HG03108 (cell line): Measurements from ENCODE around the gene ARIH2.
"Not testable (repeated sequence)": the region's sequence is repeated elsewhere in the genome, so short reads cannot be mapped to it uniquely, and the experiment has no call there.

ENCODE experiments used
- ATAC-seq: cut with Tn5 transposase; IDR thresholded peaks from one replicate; pipeline ENCODE4 v1.9.1; 2021; ENCODE audit warnings: moderate library complexity; ENCODE audit not compliant: unreplicated experiment

Gene ARIH2

DNA sequence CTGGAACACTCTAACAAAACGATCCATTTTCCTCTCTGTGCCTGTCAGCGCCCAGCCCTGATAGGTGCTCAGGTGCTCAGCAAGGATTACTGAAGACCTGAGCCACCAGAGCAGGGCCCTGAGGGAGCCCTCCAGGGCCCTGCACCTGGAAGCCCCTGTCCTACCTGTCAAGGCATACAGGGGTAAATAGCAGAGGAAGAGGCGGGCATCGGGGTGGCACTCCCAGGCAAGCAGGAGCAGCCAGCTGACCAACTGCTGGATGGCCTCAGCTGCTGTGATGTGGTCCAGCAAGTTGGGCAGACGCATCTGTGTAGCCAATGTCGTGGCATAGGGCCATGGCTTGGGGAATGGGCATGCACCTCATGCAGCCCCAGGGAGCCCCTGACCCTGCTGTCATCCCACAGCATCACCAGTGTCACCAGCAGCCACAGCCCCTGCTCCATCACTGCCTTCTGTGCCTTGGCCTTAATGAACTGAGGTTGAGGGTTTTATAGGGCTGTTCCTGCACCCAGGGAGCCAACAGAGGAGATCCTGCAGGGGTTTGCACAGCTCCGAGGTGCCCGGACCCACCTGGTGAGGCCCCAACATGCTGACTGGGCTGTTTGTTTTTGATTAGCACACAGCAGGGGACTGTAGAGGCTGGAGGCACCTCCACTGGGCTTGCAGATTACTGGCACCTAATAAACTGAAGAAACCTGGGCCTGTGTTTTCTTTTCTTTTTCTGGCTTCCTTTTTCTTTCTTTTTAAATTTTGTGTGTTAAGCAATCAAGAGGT lies 80.6 kb downstream of the ARIH2 start:
- no peak for ATAC-seq

DNA sequence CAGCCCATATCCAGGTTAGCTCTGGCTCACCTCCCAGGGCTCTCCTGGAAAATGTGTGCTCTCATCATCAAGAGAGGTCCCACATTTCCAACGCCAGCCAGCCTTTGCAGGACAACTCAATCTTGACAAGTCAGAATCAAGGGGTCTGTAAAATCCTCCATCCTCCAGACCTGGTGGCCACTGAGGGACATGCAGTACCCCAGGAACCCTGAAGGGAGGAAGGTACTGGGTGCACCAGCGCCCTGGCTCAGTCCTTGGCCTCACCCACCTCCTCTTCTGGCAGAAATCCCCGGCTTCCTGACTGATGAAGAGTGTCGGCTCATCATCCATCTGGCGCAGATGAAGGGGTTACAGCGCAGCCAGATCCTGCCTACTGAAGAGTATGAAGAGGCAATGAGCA lies 82.5 kb downstream of the ARIH2 start:
- ATAC-seq = no peak

DNA sequence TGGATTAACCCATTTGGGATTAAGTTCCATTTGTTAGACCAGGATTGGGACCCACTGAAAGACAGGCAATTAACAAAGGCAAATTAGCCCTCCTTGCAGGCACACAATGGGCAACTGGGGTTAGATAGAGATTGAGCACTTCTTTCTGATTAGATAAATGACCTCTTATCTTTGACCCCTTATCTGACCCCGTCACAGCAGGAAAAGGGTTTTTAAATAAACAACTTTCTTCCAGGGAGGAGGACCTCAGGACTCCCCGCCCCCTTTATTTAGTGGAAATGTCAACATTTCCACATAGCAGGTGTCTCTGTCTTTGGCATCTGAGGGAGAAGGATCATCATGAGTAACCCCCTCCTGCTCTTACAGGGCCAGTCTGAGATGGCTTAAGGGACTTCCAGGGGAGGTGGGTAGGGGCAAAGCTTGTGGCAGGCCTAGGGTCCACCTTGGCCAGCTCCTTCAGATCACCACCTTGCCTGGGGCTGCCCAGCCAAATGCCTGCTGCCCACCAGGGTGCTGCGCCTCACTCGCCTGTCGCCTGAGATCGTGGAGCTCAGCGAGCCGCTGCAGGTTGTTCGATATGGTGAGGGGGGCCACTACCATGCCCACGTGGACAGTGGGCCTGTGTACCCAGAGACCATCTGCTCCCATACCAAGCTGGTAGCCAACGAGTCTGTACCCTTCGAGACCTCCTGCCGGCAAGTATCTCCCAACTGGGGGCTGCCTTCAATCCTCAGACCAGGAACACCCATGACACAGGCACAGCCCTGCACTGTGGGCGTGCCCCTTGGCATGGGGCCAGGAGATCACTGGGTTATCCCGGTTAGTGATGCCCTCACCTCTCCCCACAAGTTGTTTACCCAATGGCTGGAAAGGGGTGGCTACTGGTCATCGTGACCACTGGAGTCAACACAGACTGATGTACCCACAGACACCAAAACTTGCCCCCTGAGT lies 86.0 kb downstream of the ARIH2 start:
- no peak for ATAC-seq

DNA sequence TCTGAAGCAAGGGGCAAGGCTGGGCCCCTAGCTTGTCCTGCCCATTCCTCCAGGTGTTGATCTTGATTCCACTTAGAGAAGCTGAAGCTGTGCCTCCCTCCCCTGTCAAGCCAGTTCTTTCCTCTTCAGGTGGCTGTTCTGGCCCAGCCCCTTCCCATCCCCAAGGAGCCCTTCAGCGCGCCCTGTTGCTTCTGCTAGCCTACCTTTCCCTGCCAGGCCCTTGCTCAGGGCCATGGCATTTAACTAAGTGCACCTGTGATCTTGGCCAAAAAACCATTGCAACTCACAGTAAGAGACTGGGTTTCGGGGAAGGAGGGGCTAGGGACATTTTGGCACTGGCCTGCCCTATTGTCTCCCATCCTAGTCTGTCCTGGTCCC lies 86.7 kb downstream of the ARIH2 start:
- ATAC-seq = no peak

DNA sequence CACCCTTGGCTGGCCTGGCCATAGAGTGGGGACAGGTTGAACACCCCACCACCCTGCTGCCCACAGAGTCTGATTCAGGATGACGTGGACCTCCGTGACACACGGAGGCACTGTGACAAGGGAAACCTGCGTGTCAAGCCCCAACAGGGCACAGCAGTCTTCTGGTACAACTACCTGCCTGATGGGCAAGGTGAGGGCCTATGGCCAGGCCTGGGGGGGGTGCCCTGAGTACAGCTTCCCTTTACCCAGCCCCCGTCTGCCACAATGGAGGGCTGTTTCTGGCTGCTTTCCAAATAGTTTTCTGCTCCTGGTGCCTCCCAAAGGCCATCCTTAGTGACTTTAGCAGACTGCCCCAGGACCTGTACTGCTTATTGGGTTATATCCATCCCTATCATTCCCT lies 87.4 kb downstream of the ARIH2 start:
- ATAC-seq = no peak

DNA sequence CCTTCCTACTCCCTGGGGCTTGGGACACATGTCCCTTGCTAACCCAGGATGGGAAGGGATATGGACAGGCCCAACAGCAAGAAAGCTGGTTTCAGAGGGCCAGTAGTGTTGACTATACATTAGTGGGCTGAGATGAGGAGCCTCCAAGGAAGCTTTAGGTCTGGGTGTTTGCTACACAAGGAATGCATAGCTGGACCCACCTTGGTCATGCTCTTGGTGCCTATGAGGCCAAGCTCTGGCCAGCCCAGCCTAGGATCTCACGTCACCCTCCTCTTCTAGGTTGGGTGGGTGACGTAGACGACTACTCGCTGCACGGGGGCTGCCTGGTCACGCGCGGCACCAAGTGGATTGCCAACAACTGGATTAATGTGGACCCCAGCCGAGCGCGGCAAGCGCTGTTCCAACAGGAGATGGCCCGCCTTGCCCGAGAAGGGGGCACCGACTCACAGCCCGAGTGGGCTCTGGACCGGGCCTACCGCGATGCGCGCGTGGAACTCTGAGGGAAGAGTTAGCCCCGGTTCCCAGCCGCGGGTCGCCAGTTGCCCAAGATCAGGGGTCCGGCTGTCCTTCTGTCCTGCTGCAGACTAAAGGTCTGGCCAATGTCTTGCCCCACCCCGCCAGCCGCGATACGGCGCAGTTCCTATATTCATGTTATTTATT lies 87.9 kb downstream of the ARIH2 start:
- ATAC-seq = no peak

DNA sequence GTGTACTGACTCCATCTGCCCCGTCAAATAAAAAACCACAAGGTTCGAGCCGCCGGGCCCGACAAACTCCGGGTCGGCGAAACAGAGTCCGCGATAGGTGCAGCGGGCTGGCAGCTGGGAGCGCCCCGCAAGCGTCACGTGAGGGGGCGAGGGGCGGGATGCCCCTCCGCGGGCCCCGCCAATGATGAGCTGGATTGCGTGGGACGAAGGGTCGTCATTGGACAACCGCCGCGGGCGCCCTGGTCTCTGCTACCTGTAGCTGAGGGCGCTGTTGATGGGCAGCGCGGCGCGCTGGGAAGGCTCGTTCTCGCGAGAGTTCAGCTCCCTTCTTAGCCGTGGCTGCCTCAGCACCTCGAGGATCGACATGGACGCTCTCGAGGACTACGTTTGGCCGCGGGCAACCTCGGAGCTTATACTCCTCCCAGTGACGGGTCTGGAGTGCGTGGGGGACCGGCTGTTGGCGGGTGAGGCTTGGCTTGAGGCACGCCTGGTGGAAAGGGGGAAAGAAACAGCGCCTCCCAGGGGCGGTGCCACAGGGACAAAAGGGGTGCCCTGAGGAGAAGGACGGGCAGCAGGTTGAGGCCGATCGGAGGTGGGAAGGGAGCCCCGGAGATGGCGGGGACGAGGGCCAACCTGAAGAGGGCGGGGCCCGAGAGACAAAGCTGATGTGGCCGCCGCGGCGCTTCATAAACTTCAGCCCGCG lies 88.6 kb downstream of the ARIH2 start, which contains the start of gene WDR6:
Gene WDR6 (plus strand): TSS at position 324 of the 703 bp plus-strand sequence. CDS start 41 bp downstream, at position 365.
- ATAC-seq = peak; percentile 88

DNA sequence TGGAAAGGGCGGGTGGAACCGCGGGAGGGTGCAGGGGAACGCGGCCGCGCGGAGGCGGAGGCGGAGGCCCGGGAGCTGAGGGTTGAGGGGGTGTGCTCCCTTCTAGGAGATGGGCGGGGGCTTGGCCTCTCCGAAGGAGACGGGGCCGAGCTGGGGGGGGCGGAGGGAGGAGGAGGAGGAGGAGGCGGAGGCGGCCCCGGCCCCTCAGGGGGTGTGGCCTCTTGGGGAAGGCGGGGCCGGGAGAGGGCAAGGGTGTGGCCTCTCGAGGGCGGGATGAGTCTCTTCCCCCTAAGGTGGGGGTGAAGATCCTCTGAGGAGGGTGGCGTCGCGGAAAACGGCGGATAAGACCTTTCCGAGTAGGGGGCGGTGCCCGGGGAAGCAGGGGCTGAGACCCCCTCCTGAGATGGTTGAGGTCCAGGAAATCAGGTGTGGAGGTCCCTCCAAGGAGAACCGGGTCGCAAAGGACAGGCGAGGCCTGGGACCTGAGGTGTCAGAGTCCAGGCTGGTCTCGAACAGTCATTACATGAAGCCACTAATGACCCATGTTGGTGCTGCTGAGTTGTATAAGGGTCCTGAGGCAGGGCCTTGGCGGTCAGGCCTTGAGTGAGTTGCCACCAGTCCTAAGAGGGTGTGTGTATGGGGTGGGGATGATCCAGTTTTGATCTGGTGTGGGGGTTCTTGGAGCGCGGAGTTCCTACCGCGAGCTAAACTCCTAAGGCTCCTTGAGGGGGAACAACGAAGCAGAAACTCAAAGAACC lies 89.3 kb downstream of the ARIH2 start:
- peak; percentile 37 for ATAC-seq

DNA sequence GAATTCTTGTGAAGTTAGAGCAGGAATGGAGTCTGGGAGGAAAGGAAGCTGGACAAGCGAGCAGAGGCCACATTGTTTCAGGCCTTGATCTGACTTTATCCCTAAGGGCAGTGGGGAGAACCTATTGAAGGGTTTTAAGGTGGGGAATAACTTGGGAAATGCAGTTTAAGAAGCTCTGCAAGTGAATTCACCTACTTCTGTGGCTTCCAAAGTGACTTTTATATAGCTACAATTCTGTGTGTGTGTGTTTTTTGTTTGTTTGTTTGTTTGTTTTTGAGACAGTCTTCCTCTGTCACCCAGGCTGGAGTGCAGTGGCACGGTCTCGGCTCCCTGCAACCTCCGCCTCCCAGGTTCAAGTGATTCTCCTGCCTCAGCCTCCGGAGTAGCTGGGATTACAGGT lies 90.0 kb downstream of the ARIH2 start:
- ATAC-seq = not testable (repeated sequence)

DNA sequence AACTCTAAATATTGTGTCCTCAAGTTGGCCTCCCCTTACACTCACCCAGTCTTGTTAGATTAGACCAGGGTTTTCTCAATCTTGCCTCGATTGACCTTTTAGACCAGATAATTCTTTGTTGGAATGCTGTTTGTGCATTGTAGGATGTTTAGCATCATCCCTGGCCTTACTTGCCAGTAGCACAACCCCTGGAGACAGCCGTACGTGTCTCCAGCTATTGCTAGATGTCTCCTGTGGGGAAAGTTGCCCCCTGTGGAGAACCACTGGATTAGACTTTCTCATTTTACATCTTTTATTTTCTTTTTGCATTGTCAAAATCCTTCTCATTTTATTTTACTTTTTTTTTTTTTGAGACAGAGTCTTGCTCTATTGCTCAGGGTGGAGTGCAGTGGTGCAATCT lies 90.8 kb downstream of the ARIH2 start:
- ATAC-seq = no peak

DNA sequence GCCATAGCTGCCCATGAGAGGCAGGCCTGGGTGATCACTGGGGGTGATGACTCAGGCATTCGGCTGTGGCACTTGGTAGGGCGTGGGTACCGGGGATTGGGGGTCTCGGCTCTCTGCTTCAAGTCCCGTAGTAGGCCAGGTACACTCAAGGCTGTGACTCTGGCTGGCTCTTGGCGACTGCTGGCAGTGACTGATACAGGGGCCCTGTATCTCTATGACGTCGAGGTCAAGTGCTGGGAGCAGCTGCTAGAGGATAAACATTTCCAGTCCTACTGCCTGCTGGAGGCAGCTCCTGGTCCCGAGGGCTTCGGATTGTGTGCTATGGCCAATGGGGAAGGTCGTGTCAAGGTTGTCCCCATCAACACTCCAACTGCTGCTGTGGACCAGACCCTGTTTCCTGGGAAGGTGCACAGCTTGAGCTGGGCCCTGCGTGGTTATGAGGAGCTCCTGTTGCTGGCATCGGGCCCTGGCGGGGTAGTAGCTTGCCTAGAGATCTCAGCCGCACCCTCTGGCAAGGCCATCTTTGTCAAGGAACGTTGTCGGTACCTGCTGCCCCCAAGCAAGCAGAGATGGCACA lies 93.9 kb downstream of the ARIH2 start:
- no peak for ATAC-seq

DNA sequence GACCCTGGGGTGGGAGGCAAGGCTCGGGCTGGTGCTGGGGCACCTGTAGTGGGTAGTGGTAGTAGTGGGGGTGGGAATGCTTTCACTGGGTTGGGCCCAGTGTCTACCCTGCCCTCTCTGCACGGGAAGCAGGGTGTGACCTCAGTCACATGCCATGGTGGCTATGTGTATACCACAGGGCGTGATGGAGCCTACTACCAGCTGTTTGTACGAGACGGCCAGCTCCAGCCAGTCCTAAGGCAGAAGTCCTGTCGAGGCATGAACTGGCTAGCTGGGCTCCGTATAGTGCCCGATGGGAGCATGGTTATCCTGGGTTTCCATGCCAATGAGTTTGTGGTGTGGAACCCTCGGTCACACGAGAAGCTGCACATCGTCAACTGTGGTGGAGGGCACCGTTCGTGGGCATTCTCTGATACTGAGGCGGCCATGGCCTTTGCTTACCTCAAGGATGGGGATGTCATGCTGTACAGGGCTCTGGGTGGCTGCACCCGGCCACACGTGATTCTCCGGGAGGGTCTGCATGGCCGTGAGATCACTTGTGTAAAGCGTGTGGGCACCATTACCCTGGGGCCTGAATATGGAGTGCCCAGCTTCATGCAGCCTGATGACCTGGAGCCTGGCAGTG lies 94.6 kb downstream of the ARIH2 start:
- ATAC-seq = no peak

DNA sequence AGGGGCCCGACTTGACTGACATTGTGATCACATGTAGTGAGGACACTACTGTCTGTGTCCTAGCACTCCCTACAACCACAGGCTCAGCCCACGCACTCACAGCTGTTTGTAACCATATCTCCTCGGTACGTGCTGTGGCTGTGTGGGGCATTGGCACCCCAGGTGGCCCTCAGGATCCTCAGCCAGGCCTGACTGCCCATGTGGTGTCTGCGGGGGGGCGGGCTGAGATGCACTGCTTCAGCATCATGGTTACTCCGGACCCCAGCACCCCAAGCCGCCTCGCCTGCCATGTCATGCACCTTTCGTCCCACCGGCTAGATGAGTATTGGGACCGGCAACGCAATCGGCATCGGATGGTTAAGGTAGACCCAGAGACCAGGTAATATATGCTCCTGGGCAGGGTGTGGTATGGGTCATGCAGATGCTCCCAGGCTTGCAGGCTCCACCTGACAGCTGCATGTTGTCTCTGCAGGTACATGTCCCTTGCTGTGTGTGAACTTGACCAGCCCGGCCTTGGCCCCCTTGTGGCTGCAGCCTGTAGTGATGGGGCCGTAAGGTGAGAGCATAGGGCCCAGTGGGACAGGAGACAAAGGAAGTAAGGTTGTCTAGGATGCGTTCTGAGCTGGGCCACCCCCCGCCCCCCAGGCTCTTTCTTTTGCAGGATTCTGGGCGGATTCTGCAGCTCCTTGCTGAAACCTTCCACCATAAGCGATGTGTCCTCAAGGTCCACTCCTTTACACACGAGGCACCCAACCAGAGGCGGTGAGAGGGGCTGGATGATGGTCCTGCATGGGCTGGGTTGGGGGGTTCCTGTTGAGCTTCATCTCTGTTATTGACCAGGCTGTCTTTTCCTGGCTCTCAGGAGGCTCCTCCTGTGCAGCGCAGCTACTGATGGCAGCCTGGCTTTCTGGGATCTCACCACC lies 95.4 kb downstream of the ARIH2 start:
- no peak for ATAC-seq

DNA sequence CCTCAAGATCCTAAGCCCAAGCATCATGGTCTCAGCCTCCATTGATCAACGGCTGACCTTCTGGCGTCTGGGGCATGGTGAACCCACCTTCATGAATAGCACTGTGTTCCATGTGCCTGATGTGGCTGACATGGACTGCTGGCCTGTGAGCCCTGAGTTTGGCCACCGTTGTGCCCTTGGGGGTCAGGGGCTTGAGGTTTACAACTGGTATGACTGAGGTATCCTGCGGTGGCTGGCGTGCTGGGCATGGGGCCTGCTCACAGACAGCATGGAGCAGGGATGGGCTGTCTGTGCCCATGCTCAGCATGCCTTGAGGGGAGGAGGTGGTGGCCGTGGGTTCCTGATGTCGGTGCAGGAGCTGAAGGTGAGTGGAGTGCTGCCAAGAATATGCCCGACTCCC lies 96.4 kb downstream of the ARIH2 start:
- ATAC-seq = no peak

DNA sequence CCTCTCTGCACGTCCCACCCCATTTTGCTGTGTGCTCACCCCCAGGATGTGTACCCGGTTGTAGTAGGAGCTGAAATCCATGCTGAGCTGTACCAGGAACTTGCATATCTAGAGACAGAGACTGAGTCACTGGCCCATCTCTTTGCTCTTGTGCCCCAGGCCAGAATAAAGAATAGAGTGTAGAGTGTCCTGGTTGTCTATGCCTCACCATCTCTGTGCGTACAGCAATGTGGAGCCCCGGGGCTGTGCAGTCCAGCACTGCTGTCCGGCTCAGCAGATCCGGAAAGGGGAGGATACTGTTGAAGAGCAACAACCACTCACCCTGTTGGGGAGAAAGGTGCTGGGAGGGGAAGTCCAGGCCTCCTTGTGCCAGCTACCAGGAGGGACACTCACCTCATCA lies 97.1 kb downstream of the ARIH2 start:
- ATAC-seq = no peak

DNA sequence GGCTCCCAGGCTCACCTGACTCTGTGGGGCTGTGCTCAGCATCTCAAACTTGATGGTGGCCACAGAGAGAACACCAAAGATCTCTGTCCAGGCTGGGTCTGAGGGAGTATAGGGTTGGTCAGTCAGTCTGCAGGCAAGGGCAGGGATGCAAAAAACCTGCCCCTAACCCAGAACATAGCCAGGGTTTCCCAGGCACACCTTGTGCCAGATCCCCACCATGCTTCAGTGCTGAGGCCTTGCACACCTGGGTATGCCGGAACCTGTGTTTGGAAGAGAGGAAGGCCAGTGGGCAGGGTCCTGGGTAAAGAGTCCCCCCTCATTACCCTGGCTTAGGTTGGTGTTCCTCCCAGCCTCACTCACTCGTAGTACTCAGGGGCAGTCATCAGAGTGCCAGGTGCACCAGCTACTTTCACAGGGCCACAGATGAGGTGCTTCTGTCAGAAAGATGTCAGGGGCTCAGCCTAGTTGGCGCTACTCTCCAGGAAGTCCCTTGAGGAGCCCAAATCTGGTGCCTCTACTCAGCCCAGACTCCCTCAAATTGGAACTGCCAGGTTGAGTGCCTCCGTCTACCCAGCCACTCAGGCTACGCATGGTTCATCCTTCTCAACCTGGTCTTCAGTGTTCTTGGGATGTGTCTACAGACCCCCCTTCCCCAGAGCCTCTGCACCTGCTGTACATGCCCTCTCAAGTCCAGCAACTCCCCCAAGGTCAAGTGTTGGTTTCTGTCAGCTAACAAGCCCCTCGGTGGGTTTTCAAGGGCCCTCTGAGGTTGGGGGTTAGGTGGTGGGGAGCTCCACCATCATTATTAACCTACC lies 98.0 kb downstream of the ARIH2 start:
- ATAC-seq = no peak

DNA sequence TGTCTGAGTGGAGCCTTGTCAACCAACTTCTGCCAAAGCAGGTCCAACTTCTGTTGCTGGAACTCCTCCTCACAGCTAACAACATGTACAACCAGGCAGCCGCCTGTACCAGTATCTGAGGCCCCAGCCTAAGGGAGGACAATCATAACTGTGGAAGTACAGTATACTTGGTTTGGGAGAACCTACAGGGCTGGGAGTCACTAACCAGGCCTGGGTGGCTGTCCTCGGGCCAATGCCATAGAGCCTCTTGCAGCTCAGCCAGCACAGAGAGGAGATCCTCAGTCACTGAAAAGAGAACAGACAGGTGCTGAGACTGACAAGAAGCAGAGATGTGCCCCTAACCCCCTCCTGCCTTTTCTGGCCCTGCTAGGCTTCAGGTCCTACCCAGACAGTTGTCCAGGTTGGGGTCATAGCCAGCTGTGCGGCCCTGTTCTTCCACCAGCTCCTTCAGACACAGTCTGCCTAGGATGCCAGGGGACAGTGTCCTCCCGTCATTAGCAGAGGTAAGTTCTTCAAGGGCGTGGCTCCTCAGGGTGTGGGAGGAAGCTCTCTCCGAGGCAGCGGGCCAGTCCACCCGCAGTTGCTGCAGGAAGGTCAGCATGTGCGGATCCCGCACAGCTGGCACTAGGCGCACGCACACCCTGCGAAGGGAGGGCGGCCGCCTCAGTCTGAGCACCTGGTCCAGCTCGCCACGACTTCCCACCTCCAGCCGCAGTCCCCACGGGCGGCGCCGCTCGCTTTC lies 98.8 kb downstream of the ARIH2 start:
- no peak for ATAC-seq
